ENCODE data around the gene PRKCI. TPM values are rescaled to one million over a fixed set of nuclear protein-coding genes. Genes with fewer than 3 reads are reported as not detected.

PRKCI gene
- total RNA-seq, 1 donor from 2014 or later = 58.7 TPM

DNA sequence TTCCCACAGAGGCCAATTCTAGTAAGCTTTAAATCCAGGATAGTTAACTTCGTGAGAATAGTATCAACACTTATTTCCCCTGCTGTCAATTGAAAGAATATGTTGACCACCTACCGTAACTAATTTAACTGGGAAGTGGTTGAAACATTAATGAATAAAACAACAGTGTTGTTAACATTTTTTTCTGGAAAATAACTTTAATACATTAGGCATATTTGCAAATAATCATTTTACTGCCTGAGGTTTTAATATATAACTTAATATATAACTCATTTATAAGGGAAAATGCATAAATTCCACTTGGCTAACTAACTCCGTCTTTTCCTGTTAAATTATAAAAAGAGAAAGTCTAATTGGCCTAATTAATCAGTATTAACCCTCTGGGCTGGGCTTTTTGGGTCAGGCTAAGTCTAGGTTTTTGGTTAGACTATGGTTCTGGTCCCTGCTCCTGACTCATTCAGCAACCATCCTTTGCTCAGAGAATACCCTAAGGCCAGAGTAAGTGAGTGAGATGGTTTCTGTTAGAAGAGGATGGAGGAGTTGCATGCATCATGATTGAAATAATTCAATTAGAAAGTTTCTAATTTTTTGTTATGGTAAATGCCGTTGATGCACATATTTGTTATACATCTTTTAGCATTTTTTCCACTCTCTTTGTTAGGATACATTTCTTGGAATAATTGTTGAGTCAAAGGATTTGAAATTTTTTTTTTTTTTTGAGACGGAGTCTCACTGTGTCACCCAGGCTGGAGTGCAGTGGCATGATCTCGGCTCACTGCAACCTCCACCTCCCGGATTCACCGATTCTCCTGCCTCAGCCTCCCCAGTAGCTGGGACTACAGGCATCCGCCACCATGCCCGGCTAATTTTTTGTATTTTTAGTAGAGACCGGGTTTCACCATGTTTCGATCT, 124.5 kb downstream of the PRKCI start:
- TF ChIP-seq, protein P1, sequence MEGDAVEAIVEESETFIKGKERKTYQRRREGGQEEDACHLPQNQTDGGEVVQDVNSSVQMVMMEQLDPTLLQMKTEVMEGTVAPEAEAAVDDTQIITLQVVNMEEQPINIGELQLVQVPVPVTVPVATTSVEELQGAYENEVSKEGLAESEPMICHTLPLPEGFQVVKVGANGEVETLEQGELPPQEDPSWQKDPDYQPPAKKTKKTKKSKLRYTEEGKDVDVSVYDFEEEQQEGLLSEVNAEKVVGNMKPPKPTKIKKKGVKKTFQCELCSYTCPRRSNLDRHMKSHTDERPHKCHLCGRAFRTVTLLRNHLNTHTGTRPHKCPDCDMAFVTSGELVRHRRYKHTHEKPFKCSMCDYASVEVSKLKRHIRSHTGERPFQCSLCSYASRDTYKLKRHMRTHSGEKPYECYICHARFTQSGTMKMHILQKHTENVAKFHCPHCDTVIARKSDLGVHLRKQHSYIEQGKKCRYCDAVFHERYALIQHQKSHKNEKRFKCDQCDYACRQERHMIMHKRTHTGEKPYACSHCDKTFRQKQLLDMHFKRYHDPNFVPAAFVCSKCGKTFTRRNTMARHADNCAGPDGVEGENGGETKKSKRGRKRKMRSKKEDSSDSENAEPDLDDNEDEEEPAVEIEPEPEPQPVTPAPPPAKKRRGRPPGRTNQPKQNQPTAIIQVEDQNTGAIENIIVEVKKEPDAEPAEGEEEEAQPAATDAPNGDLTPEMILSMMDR (IDR thresholded peaks at IDR 0.05; ENCODE audit: insufficient read depth, low read length, severe bottlenecking) = no peak
- Histone ChIP-seq H3K27me3 (ENCODE audit: control insufficient read depth, insufficient read depth, low read length) (no peaks in the 10 kb centered on the region), H3K4me3 (ENCODE audit: low read depth, low read length) (no peak overlapping the region), H3K36me3 (ENCODE audit: control insufficient read depth, insufficient read depth, low read length) (no peaks in the 10 kb centered on the region)
- FAIRE-seq (no peak), DNase-seq (ENCODE audit: low read depth) (peak; percentile 84)

DNA sequence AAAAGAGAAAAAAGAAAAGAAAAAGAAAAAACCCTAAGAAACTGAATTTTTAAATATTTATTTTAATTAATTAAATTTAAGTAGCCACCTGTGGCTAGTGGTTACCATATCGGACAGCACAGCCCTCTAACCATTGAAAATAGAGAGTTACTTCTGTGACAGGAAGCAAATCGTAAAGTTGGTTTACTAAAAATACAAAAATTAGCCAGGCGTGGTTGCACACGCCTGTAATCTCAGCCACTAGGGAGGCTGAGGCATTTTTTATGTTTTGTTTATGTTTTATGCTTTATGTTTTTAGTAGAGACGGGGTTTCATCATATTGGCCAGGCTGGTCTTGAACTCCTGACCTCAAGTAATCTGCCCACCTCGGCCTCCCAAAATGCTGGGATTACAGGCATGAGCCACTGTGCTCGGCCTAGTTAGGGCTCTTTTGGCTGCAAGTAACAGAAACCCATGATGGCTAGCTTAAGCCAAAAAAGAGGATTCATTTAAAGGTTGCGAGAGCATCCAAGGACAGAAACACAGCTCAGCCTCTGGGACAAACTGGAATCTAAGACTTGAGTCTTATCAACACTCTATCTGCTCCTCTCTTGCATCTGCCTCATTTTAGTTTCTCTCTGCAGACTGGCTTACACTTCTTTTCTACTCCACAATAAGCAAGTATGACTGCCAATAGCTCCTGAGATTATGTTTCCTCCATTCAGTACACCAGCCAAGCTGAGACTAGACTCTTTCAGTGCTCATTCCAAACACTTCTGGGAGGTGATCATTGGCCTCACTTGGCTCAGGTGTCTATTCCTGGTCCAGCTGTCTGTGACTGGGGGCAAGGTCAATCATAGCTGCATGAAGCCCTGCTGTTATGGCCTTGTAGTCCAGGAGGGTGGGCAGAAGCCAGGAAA, 128.5 kb downstream of the PRKCI start:
- Histone ChIP-seq H3K27me3 (ENCODE audit: control insufficient read depth, insufficient read depth, low read length) (no peaks in the 10 kb centered on the region), H3K36me3 (ENCODE audit: control insufficient read depth, insufficient read depth, low read length) (no peaks in the 10 kb centered on the region), H3K4me3 (ENCODE audit: low read depth, low read length) (no peak overlapping the region)
- no peak for FAIRE-seq
- TF ChIP-seq, protein P1 (IDR thresholded peaks at IDR 0.05; ENCODE audit: insufficient read depth, low read length, severe bottlenecking) = no peak
- DNase-seq (ENCODE audit: low read depth) = no peak

DNA sequence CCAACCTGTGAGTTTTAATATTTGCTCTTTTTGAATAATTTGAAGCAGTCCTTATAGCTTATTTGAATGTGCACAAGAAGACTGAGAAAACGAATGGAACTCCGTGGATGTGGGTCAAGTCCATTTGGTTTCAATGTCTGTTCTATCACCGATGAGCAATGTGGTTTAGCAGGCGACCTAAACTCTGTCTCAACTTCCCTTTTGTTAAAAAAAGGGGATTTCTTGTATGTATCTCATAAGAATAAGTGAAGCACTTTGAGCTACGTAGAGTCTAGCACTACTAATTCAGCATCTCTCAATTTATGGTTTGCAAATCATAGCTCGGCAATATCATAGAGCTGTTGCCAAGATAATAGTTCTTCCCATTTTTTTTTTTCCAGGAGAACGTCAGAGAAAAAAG, 130.7 kb downstream of the PRKCI start:
- DNase-seq (ENCODE audit: low read depth) (no peak), FAIRE-seq (no peak)
- no peaks in the 10 kb centered on the region for H3K27me3 ChIP-seq (ENCODE audit: control insufficient read depth, insufficient read depth, low read length)
- TF ChIP-seq, protein P1 (IDR thresholded peaks at IDR 0.05; ENCODE audit: insufficient read depth, low read length, severe bottlenecking) = no peak
- no peak overlapping the region for H3K4me3 ChIP-seq (ENCODE audit: low read depth, low read length)
- H3K36me3 ChIP-seq (ENCODE audit: control insufficient read depth, insufficient read depth, low read length) = no peaks in the 10 kb centered on the region

DNA sequence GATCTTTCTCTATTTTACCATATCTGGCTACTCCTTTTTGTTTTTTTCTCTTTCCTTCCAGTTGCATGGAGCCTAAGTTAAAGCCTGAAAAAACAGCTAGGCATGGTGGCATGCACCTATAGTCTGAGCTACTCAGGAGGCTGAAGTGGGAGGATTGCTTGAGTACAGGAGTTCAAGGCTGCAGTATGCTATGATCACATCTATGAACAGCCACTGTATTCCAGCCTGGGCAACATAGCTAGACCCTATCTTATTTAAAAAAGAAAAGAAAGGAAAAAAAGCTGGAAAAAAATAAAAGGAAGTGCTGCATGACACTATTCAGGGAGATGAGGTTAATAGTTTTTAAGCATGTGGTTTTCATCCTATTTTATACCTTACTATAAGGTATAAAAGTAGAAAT, 131.3 kb downstream of the PRKCI start:
- DNase-seq (ENCODE audit: low read depth) (no peak), FAIRE-seq (no peak)
- H3K27me3 ChIP-seq (ENCODE audit: control insufficient read depth, insufficient read depth, low read length) = no peaks in the 10 kb centered on the region
- no peak overlapping the region for H3K4me3 ChIP-seq (ENCODE audit: low read depth, low read length)
- H3K36me3 ChIP-seq (ENCODE audit: control insufficient read depth, insufficient read depth, low read length) = no peaks in the 10 kb centered on the region
- TF ChIP-seq, protein P1 (IDR thresholded peaks at IDR 0.05; ENCODE audit: insufficient read depth, low read length, severe bottlenecking) = no peak

DNA sequence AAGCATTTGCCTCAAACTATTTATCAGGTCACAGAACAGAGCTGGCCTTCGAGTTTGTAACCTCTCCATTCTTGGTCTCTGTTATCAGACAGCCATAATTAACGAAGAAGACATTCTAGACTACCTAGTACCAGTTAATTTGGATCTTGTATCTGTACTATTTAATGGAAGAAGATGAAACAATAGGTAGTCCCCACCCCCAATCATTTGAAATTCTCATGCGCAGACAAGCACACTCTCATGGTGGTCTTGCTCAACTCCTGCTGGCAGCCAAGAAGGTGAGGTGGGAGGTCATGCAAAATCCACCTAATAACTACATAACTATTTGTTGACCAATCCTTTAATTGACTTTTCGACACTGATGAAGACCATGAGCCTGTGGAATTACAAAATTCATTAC, 132.5 kb downstream of the PRKCI start:
- H3K27me3 ChIP-seq (ENCODE audit: control insufficient read depth, insufficient read depth, low read length) = no peaks in the 10 kb centered on the region

More for the DNA sequence above, 132.5 kb downstream of the PRKCI start:
- TF ChIP-seq, protein P1 (IDR thresholded peaks at IDR 0.05; ENCODE audit: insufficient read depth, low read length, severe bottlenecking) = no peak
- DNase-seq (ENCODE audit: low read depth) (no peak), FAIRE-seq (no peak)
- no peak overlapping the region for H3K4me3 ChIP-seq (ENCODE audit: low read depth, low read length)
- no peaks in the 10 kb centered on the region for H3K36me3 ChIP-seq (ENCODE audit: control insufficient read depth, insufficient read depth, low read length)

Other genes with a start within 250 kb of the PRKCI start
- 1.3 and 2.0 TPM in 2 replicates for gene GPR160, start 184.4 kb upstream of the PRKCI start, total RNA-seq
- 13.7 TPM in 2 replicates for gene PHC3, start 40.7 kb upstream of the PRKCI start, total RNA-seq
- 40.8 and 41.9 TPM in 2 replicates for gene SKIL, start 135.3 kb downstream of the PRKCI start, total RNA-seq
- 0.26 and 4.2 TPM in 2 replicates for gene CLDN11, start 196.4 kb downstream of the PRKCI start, total RNA-seq